ENCODE data around the gene DUT.
"Not testable (repeated sequence)": the region's sequence is repeated elsewhere in the genome, so short reads cannot be mapped to it uniquely, and the experiment has no call there.

DUT gene

DNA sequence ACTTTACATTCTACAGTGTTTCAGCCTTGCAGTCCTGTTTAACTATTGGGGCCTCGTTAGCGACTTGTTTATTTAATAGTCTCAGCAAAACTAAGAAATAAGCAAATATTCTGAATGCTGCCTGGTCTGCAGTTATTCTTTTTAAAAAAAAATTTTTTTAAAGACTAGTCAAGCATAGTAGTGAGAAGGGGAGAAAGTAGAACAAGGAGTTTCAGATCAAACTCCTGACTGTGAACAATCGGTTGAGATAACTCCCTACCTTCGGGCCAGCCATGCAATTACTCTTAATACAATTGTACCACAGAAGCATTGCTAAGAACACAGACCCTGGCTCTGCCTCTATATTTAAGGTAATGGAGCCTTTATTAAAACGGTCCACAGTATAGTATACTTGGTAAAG lies 5.8 kb upstream of the DUT start:
- DNase-seq (ENCODE audit: low read depth) = no peak
- TF ChIP-seq, protein P1, sequence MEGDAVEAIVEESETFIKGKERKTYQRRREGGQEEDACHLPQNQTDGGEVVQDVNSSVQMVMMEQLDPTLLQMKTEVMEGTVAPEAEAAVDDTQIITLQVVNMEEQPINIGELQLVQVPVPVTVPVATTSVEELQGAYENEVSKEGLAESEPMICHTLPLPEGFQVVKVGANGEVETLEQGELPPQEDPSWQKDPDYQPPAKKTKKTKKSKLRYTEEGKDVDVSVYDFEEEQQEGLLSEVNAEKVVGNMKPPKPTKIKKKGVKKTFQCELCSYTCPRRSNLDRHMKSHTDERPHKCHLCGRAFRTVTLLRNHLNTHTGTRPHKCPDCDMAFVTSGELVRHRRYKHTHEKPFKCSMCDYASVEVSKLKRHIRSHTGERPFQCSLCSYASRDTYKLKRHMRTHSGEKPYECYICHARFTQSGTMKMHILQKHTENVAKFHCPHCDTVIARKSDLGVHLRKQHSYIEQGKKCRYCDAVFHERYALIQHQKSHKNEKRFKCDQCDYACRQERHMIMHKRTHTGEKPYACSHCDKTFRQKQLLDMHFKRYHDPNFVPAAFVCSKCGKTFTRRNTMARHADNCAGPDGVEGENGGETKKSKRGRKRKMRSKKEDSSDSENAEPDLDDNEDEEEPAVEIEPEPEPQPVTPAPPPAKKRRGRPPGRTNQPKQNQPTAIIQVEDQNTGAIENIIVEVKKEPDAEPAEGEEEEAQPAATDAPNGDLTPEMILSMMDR (IDR thresholded peaks at IDR 0.05; ENCODE audit: low read depth, low read length, missing control alignments) = no peak
- no peak overlapping the region for H3K4me3 ChIP-seq (ENCODE audit: low read depth, low read length)

- DNase-seq (ENCODE audit: low read depth); H3K4me3 ChIP-seq (ENCODE audit: low read depth, low read length): not testable (repeated sequence)
These were observed 5.0 kb upstream of the DUT start for GRCh38 chr15:48326180-48326579.

DNA sequence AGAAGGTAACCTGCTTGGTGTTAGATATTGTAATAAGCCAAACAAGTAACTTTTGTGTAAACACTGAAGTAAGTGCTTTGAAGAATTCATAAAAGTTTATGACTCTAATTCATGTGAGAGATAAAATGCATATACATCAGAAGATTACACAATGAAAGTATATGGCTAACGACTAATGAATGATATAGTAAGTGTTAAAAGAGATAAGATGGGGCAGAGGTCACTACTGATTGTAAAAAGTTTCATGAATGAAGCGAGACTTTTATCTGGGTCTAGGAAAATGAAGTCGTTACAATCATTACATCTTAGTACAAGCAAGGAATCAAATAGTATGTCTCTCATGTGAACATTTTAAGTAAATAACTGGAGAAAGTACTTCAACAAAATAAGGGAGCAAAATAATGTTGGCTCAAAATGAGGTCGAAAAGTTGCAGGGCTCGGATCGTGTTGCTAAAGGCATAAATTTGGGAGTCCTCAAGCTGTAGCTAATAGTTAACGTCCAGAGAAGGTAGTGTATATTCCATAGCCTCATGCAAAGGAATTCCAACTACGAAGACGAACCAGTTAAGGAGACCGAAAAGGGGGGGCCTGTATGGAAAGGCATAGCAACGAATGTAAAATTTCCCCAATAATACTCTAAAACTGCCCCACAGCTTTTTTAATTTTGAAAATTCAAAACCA lies 984 bp upstream of the DUT start:
- no peak for DNase-seq (ENCODE audit: low read depth)
- H3K4me3 ChIP-seq (ENCODE audit: low read depth, low read length) = peak overlapping the region; percentile 99
- TF ChIP-seq, protein P1 (IDR thresholded peaks at IDR 0.05; ENCODE audit: low read depth, low read length, missing control alignments) = no peak

DNA sequence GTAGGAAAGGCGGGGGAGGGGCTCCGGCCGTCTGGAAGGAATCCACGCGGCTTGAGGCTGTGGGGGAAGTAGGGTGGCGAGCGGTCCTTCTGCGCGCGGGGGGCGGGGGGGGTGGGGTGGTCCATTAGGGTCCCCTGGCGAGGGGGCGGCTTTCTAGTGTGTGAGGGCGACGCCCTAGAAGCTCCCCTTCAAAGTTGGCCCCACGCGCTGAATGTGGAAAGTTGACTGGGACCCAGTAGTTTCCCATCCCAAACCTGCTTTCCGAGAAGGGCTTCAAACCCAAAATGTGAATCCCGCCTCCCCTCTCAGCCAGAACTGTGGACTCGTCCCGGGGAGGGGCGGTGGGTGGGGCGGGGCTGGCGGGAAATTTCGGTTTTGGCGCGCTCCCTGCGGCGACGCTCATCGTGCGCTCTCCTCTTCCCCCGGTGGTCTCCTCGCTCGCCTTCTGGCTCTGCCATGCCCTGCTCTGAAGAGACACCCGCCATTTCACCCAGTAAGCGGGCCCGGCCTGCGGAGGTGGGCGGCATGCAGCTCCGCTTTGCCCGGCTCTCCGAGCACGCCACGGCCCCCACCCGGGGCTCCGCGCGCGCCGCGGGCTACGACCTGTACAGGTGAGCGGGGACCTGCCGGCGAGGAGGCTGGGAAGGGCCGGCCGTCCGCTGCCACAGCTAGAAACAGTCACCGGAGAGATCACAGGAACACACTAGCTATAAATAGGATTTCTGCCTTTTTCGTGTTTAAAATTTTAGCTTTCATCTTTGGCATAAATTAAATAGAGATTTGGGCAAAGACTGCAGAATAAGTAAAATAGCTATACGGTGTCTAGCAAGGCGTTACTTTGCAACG lies 790 bp downstream of the DUT start:
- TF ChIP-seq, protein P1 (IDR thresholded peaks at IDR 0.05; ENCODE audit: low read depth, low read length, missing control alignments) = no peak
- DNase-seq (ENCODE audit: low read depth) = peak; percentile 22
- peak overlapping the region; percentile 99 for H3K4me3 ChIP-seq (ENCODE audit: low read depth, low read length)

DNA sequence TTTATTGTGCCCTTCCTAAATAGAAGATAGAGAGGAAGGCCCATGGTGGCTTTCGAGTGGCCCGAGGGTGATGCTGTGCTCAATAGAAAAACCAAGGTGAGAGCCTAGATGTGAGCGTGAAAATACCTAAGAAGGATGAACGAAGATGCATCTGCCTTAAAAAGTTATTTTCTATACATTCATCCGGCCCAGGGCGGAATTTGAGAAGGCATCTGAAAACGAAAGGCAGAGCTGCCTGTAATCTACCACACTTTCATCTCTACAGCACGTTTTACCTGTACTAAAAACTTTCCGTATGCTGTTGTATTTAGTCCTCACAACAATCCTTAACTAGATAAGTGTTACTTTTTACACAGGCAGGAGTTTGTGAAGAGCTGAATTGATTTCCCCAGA lies 1.4 kb downstream of the DUT start:
- DNase-seq (ENCODE audit: low read depth) = no peak
- peak overlapping the region; percentile 99 for H3K4me3 ChIP-seq (ENCODE audit: low read depth, low read length)
- TF ChIP-seq, protein P1 (IDR thresholded peaks at IDR 0.05; ENCODE audit: low read depth, low read length, missing control alignments) = no peak

- peak overlapping the region; percentile 99; the same call in 1 of the 2 replicates for H3K4me3 ChIP-seq (ENCODE audit: low read depth, low read length)
- TF ChIP-seq, protein P1 (IDR thresholded peaks at IDR 0.05; ENCODE audit: low read depth, low read length, missing control alignments) = no peak
- no peak for DNase-seq (ENCODE audit: low read depth)
These were observed 2.3 kb downstream of the DUT start for GRCh38 chr15:48333540-48333939.

- TF ChIP-seq, protein P1 (IDR thresholded peaks at IDR 0.05; ENCODE audit: low read depth, low read length, missing control alignments) = no peak
- no peak for DNase-seq (ENCODE audit: low read depth)
- no peak overlapping the region for H3K4me3 ChIP-seq (ENCODE audit: low read depth, low read length)
These were observed 3.0 kb downstream of the DUT start for GRCh38 chr15:48334260-48334659.

All from GM12864 (cell line).